GM12892 (cell line): Measurements from ENCODE around the gene CCAR1.

ENCODE experiments used
- POLR2A ChIP-seq: IDR thresholded peaks from 2 replicates; pipeline ENCODE4 v1.6.1; 2011; ENCODE audit warnings: low read depth, low read length, control low read depth
- POLR2AphosphoS5 ChIP-seq: IDR thresholded peaks from 2 replicates; pipeline ENCODE4 v1.6.1; 2011; ENCODE audit warnings: low read depth, low read length, control low read depth

DNA sequence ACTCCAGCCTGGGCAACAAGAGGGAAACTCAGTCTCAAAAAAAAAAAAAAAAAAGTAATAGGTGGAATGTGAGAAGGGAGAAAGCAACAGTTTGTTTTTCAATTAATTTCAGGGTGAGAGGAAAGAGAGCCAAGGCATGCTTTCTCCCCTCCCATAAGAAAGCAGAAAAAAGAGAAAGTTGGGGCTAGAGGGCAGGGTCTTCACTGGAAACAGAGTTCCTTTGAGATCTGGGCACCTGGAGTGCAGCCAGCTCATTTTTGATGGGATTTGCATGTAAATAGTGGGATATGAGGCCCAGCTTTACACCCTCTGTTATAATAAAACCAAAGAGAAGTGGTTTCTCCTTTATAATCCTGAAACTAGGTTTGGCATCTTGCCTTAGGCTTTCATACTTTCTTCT, 92.5 kb downstream of the CCAR1 start:
- no peak for TF ChIP-seq POLR2A
- TF ChIP-seq POLR2AphosphoS5: no peak
